Adrenal gland (tissue), 5 donors: ENCODE results near the gene SYNJ2.

ENCODE experiments used
- POLR2A ChIP-seq, 2 donors: fragments of 450-650 bp; IDR thresholded peaks; one replicate each; pipeline ENCODE4 v1.6.1; 2017; ENCODE audit warnings: antibody characterized with exemption in 2 of 2, mild to moderate bottlenecking in 2 of 2, moderate library complexity in 1 of 2
- TF ChIP-seq, protein P1 (sequence below), 6 experiments: fragments of 450-650 bp in 4 of 6; fragments of 200-600 bp in 2 of 6; sonication (generic) in 1 of 6; IDR thresholded peaks; 1 replicate in 5 of 6; 2 replicates in 1 of 6; pipeline versions ENCODE4 v1.5.1 to v1.8.0; 2016 to 2021; ENCODE audit warnings: antibody characterized with exemption in 6 of 6, mild to moderate bottlenecking in 2 of 6, moderate library complexity in 1 of 6
- donor health status: DM: no; HTN: no; CAD: no.

GRCh38 chr6:158142789-158143188 lies 161.1 kb downstream of the SYNJ2 start:
- no peak for TF ChIP-seq POLR2A (IDR thresholded peaks at IDR 0.05)
- TF ChIP-seq, protein P1, sequence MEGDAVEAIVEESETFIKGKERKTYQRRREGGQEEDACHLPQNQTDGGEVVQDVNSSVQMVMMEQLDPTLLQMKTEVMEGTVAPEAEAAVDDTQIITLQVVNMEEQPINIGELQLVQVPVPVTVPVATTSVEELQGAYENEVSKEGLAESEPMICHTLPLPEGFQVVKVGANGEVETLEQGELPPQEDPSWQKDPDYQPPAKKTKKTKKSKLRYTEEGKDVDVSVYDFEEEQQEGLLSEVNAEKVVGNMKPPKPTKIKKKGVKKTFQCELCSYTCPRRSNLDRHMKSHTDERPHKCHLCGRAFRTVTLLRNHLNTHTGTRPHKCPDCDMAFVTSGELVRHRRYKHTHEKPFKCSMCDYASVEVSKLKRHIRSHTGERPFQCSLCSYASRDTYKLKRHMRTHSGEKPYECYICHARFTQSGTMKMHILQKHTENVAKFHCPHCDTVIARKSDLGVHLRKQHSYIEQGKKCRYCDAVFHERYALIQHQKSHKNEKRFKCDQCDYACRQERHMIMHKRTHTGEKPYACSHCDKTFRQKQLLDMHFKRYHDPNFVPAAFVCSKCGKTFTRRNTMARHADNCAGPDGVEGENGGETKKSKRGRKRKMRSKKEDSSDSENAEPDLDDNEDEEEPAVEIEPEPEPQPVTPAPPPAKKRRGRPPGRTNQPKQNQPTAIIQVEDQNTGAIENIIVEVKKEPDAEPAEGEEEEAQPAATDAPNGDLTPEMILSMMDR (IDR thresholded peaks at IDR 0.05) = no peak
